GDM1 (cell line): ENCODE measurements around the gene FOXE1.

Experiments used
- DNase-seq: peaks from one replicate; lab custom pipeline; 2025; lab: John Stamatoyannopoulos, UW

The FOXE1 gene

GRCh38 chr9:97848480-97849237 lies 4.4 kb upstream of the FOXE1 start:
- no peak for DNase-seq

- DNase-seq, result no peak
Measured at GRCh38 chr9:97849980-97850379, 3.0 kb upstream of the FOXE1 start.

DNA sequence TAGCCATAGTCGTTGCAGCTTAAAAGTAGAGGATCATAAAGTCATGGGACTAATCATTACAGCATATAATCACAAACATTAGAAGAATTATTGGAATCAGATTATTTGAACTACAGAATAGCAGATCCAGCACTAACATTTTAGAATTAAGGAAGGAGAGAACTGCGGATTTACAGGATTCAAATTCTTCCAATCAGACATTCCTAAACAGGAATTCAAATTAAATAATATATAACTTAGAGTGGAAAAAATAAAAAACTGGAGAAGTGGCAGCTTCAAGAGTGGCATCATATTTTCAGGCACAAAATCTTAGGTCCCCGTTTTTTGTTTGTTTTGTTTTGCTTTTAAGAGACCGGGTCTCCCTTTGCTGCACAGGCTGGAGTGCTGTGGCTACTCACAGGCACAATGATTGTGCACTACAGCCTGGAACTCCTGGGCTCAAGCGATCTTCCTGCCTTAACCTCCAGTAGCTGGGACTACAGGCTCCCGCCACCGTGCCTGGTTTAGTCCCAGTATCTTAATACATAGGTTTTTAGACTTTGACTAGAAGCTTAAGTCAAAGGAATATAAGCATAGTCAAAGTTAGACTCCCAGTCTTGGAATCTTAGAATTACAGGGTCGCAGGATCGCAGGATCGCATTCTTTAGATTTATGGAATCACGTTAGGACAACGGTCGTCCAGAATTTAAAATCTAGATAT lies 2.1 kb upstream of the FOXE1 start:
- DNase-seq, result no peak

DNA sequence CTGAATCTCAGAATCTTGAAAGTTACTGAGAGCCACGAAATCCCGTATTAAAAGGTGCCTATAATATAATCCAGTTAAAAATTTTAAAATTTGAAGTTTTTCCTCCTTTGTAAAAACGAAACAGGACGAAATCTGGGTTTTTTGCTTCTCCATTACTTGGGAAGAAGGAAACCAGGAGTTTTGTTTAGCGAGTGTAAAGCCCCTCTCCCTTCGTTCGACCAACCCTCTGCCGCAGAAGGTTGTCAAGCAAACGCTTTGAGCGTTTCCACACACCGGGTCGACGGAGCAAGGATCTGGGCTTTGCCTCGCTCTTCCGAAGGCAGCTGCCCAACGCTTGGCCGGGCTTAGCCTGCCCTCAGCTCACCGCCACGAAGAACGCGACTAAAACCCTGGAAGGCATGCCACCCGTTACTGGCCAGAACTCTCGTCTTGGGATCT lies 1.6 kb upstream of the FOXE1 start:
- no peak for DNase-seq

DNA sequence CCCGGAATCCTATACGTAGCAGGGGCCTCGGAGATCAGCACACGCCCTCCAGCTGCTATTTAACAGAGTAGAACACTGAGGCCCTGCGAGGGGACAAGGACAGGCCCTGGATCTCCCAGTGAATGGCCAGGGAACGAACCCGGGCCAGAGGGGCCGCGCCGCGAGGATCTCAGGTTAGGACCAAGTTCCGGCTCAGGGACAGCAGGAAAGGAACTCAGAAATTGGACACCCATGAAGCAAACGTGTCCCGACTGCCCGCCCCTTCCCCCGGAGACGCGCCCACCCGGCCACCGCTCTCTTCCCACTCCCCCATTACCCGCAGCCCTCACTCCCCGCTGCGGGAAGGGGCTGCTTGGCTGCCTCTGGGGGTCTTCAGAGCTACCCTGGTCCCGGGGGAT lies 1.0 kb upstream of the FOXE1 start:
- no peak for DNase-seq

DNA sequence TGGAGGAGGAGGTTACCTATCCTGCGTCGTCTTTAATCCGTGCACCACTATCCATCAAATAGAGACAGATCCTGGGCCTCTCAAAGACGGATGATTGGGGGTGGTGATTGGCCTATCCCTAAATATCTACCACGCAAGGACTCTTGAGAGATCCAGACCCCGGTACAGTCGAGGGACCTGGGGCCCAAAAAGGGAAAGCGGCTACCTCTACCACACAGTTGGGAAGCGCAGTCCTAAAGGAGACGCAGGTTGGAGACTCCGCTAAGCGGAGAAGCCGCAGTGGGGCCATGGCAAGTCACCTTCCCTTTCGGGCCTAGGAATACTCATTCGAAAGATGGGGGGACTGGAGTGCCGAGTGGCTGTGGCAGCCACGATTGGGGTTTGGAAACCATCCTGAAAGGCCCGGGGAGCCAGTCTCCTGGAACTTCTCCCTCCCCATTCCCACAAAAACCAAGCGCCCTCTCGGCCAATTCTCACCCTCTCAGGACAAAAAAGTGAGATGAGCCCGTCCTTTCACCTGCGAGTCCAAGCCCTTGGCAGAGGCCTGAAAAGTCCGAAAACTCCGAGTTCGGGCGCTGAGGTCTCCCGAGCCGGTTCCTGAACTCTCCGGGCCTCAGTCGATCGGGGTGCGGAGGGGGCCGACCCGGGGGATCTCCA lies 499 bp upstream of the FOXE1 start:
- DNase-seq, result no peak

- DNase-seq, result peak; percentile 62
Measured at GRCh38 chr9:97853844-97854695, 1.0 kb downstream of the FOXE1 start.

GRCh38 chr9:97854696-97855485 lies 1.9 kb downstream of the FOXE1 start:
- DNase-seq, result no peak

DNA sequence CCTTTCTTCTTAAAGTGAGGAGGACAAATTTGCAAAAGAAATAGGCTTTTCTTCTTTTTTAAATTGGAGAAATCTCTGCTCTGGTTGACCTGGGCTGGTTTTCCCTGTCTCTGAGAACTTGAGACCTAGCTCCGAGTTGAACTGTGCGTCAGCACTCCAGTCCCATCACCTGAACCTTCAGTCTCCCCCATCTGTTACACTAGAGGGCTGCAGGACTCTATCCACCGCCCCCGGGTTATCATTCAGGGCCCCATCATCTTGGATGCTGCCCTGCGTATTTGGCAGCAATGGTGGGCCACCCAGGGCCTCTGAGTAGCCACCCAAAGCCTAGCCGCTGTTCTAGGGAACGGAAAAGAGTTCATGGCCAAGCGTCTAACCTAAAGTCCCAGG lies 2.5 kb downstream of the FOXE1 start:
- DNase-seq, result no peak

GRCh38 chr9:97855899-97856298 lies 2.9 kb downstream of the FOXE1 start:
- DNase-seq, result no peak

GRCh38 chr9:97856857-97857605 lies 4.0 kb downstream of the FOXE1 start:
- DNase-seq, result no peak

- no peak for DNase-seq
Measured at GRCh38 chr9:97857606-97858392, 4.8 kb downstream of the FOXE1 start.

- no peak for DNase-seq
Measured at GRCh38 chr9:97858393-97858713, 5.3 kb downstream of the FOXE1 start.

- DNase-seq, result no peak
Measured at GRCh38 chr9:97858826-97859225, 5.8 kb downstream of the FOXE1 start.

DNA sequence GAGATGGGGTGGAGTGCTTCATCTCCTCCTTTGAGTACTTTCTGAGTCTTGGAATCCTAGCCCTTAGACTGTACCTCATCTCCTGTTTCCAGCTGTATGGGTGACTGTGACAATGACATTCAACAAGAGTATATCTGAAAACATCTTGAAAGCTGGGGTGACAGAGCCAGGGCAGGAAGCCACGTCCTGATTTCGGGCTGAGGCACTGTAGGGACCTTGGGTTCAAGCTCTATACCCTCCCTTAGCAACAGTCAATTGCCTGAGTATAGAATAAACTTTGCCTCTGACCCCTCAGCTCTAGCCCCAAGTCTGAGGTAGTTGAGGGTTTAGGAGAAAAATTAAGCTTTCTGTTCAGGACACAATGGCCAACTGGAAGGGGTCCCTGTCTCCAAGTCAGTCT lies 6.3 kb downstream of the FOXE1 start:
- no peak for DNase-seq

- DNase-seq, result no peak
Measured at GRCh38 chr9:97860451-97861147, 7.6 kb downstream of the FOXE1 start.

- no peak for DNase-seq
Measured at GRCh38 chr9:97861148-97861475, 8.1 kb downstream of the FOXE1 start.

- DNase-seq, result no peak
Measured at GRCh38 chr9:97863314-97863713, 10.3 kb downstream of the FOXE1 start.

DNA sequence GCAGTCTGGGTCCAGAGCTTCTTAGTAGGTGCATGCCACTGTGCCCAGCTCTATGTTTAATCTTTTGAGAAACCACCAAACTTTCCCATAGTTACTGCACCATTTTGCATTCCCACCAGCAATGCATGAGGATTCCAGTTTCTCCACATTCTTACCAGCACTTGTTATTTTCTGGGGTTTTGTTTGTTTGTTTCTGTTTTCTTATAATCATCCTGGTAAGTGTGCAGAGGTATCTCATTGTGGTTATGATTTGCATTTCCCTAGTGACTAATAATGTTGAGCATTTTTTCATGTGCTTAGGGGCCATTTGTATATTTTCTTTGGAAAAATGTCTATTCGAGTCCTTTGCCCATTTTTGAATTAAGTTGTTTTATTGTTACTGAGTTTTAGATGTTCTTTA lies 11.4 kb downstream of the FOXE1 start:
- no peak for DNase-seq

GRCh38 chr9:97866300-97866699 lies 13.3 kb downstream of the FOXE1 start:
- DNase-seq, result no peak
